ENCODE results near the gene TMEM134. TPM values are rescaled to one million over a fixed set of nuclear protein-coding genes. Genes with fewer than 3 reads are reported as not detected.

Gene TMEM134
- total RNA-seq, 4 donors from 2014 or later, result 21.4 to 85.5 (median 36.2) TPM

GRCh38 chr11:67453816-67454732 lies 15.0 kb downstream of the TMEM134 start:
- no peak for TF ChIP-seq CTCF (IDR thresholded peaks at IDR 0.05; ENCODE audit: low read depth)

GRCh38 chr11:67452141-67452952 lies 16.7 kb downstream of the TMEM134 start, which contains the start of gene GPR152:
TSS of gene GPR152 (minus strand) at chr11:67452729. CDS start at chr11:67452724, 5 bp downstream.
- no peak for TF ChIP-seq CTCF (IDR thresholded peaks at IDR 0.05; ENCODE audit: low read depth)

GRCh38 chr11:67451658-67451976 lies 17.4 kb downstream of the TMEM134 start:
- no peak for TF ChIP-seq CTCF (IDR thresholded peaks at IDR 0.05; ENCODE audit: low read depth)

GRCh38 chr11:67450796-67451657 lies 18.0 kb downstream of the TMEM134 start:
- no peak for TF ChIP-seq CTCF (IDR thresholded peaks at IDR 0.05; ENCODE audit: low read depth)

GRCh38 chr11:67449116-67449844 lies 19.8 kb downstream of the TMEM134 start:
- no peak for TF ChIP-seq CTCF (IDR thresholded peaks at IDR 0.05; ENCODE audit: low read depth)

- TF ChIP-seq CTCF (IDR thresholded peaks at IDR 0.05; ENCODE audit: low read depth), result no peak
These were observed 20.8 kb downstream of the TMEM134 start for GRCh38 chr11:67448220-67448609.

All from subcutaneous adipose tissue (tissue), 4 donors.